ENCODE measurements around the gene TSPOAP1. TPM values are rescaled to one million over a fixed set of nuclear protein-coding genes. Genes with fewer than 3 reads are reported as not detected.
A peak's percentile ranks its signal among the peaks of the same experiment; 100 is the strongest.

TSPOAP1 gene
- total RNA-seq, 2 donors from 2014 or later, result 31.3 to 36.8 TPM

DNA sequence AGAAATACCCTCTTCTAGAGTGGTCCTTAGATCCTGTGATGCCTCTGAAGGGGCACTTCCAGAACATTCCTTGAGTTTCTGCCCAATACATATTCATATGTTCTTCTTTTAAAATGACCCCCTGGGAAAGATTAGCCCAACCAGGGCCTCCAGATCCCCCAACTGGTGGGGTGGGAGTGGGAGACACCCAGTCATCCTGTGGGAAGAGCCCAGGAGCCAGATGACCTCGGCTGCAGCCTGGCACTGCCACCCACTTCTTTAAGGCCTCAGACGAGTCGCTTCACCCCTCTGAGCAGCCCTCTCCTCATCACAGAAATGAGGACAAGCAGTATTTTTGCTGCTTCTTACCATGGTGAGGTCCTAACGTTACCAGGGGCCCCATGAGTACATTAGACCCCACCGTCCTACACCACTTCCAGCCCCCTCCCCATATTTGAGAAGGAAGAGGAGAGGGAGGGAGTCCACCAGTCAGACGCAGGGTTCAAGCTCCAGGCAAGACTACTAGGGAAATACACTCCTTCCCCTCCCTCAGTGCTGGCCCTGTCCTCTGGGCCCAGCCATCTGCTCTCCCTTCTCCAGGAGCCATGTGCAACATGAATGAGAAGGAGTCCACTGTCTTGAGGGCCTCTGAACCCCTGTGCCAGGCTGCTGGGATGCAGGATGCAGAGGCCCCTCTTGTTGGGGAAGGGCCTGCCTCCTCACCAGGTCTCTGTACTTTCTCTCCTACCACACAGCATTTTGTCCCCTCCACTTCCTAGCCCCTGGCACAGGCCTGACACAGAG, 59.6 kb downstream of the TSPOAP1 start:
- H3K9me3 ChIP-seq (ENCODE audit: control insufficient read depth, low read length), result no peaks in the 10 kb centered on the region
- no peaks in the 10 kb centered on the region for H3K4me1 Mint-ChIP-seq
- H3K27ac Mint-ChIP-seq, result no peak overlapping the region
- H3K27me3 ChIP-seq (ENCODE audit: control insufficient read depth, insufficient read depth, low read length, poor library complexity, severe bottlenecking), result peaks cover 13% of the 10 kb centered on the region
- H3K27ac ChIP-seq (ENCODE audit: low read depth, low read length), result no peak overlapping the region
- no peak overlapping the region for H3K9ac ChIP-seq (ENCODE audit: extremely low read depth, low read length, poor library complexity, severe bottlenecking)
- peak; percentile 37 for DNase-seq
- no peaks in the 10 kb centered on the region for H3K4me1 ChIP-seq (ENCODE audit: control insufficient read depth, insufficient read depth, low read length)
- H3K36me3 ChIP-seq (ENCODE audit: control insufficient read depth, insufficient read depth, low read length), result no peaks in the 10 kb centered on the region
- H3K9me3 Mint-ChIP-seq, result peaks cover 3% of the 10 kb centered on the region
- H3K36me3 Mint-ChIP-seq (ENCODE audit: low read depth), result no peaks in the 10 kb centered on the region
- no peak overlapping the region for H3K4me3 ChIP-seq (ENCODE audit: low read length)
- WGBS, 2 experiments (ENCODE audit: insufficient coverage in 1 of 2, insufficient read length in 1 of 2), result 82% methylated on average over 5 of the region's 6 CpGs; no CpG with 5 or more reads in 1 of the 2 experiments
- TF ChIP-seq, protein P1, sequence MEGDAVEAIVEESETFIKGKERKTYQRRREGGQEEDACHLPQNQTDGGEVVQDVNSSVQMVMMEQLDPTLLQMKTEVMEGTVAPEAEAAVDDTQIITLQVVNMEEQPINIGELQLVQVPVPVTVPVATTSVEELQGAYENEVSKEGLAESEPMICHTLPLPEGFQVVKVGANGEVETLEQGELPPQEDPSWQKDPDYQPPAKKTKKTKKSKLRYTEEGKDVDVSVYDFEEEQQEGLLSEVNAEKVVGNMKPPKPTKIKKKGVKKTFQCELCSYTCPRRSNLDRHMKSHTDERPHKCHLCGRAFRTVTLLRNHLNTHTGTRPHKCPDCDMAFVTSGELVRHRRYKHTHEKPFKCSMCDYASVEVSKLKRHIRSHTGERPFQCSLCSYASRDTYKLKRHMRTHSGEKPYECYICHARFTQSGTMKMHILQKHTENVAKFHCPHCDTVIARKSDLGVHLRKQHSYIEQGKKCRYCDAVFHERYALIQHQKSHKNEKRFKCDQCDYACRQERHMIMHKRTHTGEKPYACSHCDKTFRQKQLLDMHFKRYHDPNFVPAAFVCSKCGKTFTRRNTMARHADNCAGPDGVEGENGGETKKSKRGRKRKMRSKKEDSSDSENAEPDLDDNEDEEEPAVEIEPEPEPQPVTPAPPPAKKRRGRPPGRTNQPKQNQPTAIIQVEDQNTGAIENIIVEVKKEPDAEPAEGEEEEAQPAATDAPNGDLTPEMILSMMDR (conservative IDR thresholded peaks at IDR 0.05), result no peak
- H3K4me3 Mint-ChIP-seq, result no peak overlapping the region
- peaks cover 21% of the 10 kb centered on the region for H3K27me3 Mint-ChIP-seq (ENCODE audit: insufficient read depth)

DNA sequence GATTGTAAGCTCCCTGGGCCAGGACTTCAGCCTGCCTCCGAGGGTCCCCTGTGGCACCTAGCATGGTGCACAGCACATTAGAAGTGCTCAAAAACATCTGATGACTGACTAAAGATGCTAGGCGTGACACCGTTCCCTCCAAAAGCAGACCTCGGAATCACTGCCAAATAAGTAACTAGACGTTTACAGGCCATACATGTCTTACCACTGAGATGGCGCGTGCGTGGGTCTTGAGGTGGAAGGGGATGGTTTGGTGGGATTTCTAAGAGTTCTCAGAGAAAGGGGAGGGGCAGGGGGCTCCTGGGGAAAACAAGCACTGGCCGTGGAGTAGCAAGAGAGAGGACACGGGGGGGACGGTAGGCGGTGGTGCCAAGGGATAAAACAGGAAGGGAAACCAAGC, 60.3 kb downstream of the TSPOAP1 start:
- Histone ChIP-seq H3K9ac (ENCODE audit: extremely low read depth, low read length, poor library complexity, severe bottlenecking) (no peak overlapping the region), H3K4me3 (ENCODE audit: low read length) (no peak overlapping the region), H3K27me3 (ENCODE audit: control insufficient read depth, insufficient read depth, low read length, poor library complexity, severe bottlenecking) (peaks cover 20% of the 10 kb centered on the region), H3K36me3 (ENCODE audit: control insufficient read depth, insufficient read depth, low read length) (no peaks in the 10 kb centered on the region), H3K27ac (ENCODE audit: low read depth, low read length) (no peak overlapping the region), H3K4me1 (ENCODE audit: control insufficient read depth, insufficient read depth, low read length) (no peaks in the 10 kb centered on the region), H3K9me3 (ENCODE audit: control insufficient read depth, low read length) (no peaks in the 10 kb centered on the region)
- no peaks in the 10 kb centered on the region for H3K4me1 Mint-ChIP-seq
- H3K9me3 Mint-ChIP-seq, result peaks cover 3% of the 10 kb centered on the region
- peak; percentile 37 for DNase-seq
- no peaks in the 10 kb centered on the region for H3K36me3 Mint-ChIP-seq (ENCODE audit: low read depth)
- H3K27me3 Mint-ChIP-seq (ENCODE audit: insufficient read depth), result peaks cover 26% of the 10 kb centered on the region
- TF ChIP-seq, protein P1 (conservative IDR thresholded peaks at IDR 0.05), result no peak
- H3K4me3 Mint-ChIP-seq, result no peak overlapping the region
- WGBS, 2 experiments (ENCODE audit: insufficient coverage in 1 of 2, insufficient read length in 1 of 2), result 91 to 92% methylated on average over 10 to 12 of the region's 12 CpGs
- no peak overlapping the region for H3K27ac Mint-ChIP-seq

DNA sequence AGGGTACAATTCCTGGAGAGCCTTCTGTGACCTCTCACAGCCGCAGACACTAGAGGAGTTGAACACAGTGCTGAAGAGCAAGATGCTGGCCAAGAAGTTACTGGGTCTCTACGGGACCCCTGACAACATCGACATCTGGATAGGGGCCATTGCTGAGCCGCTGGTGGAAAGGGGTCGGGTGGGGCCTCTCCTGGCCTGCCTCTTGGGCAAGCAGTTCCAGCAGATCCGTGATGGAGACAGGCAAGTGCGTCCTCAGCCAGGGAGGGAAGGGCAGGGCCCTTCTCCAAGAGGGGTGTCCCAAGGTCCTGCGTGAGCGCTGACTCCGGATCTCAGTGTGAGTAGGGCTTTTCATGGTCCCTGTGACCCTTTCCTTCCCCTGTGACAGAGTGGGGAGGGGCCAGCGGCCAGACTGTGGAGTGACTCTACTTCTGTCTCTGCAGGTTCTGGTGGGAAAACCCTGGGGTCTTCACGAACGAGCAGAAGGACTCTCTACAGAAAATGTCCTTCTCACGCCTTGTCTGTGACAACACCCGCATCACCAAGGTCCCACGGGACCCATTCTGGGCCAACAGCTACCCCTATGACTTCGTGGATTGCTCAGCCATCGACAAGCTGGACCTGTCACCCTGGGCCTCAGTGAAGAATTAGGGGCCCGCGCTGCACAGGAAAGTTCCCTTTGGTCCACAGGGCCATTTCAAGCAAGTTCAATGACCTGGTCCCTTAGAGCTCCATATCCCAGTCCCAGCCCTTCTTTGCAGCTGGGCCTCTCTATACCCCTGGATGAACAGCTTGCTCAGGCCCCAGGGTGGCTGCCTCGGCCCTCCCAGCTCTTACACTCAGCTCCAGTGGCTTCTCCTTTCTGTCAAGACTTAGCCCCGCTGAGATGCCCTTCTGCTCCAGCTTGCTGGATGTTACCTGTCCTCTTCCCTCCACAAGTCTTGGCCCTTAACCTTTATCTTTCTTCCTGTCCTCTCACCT, 61.0 kb downstream of the TSPOAP1 start:
- DNase-seq, result peak; percentile 33
- TF ChIP-seq, protein P1 (conservative IDR thresholded peaks at IDR 0.05), result no peak
- no peak overlapping the region for H3K27ac ChIP-seq (ENCODE audit: low read depth, low read length)
- H3K27ac Mint-ChIP-seq, result no peak overlapping the region
- no peaks in the 10 kb centered on the region for H3K9me3 ChIP-seq (ENCODE audit: control insufficient read depth, low read length)
- no peak overlapping the region for H3K4me3 ChIP-seq (ENCODE audit: low read length)
- no peaks in the 10 kb centered on the region for H3K4me1 ChIP-seq (ENCODE audit: control insufficient read depth, insufficient read depth, low read length)
- no peaks in the 10 kb centered on the region for H3K36me3 ChIP-seq (ENCODE audit: control insufficient read depth, insufficient read depth, low read length)
- H3K9ac ChIP-seq (ENCODE audit: extremely low read depth, low read length, poor library complexity, severe bottlenecking), result no peak overlapping the region
- 89 to 91% methylated on average over 20 to 22 of the region's 22 CpGs for WGBS, 2 experiments (ENCODE audit: insufficient coverage in 1 of 2, insufficient read length in 1 of 2)
- peaks cover 27% of the 10 kb centered on the region for H3K27me3 ChIP-seq (ENCODE audit: control insufficient read depth, insufficient read depth, low read length, poor library complexity, severe bottlenecking)
- H3K27me3 Mint-ChIP-seq (ENCODE audit: insufficient read depth), result peaks cover 32% of the 10 kb centered on the region
- H3K4me1 Mint-ChIP-seq, result no peaks in the 10 kb centered on the region
- no peaks in the 10 kb centered on the region for H3K36me3 Mint-ChIP-seq (ENCODE audit: low read depth)
- peaks cover 3% of the 10 kb centered on the region for H3K9me3 Mint-ChIP-seq
- no peak overlapping the region for H3K4me3 Mint-ChIP-seq
